ENCODE results near the gene NEK4. TPM values are rescaled to one million over a fixed set of nuclear protein-coding genes. Genes with fewer than 3 reads are reported as not detected.

NEK4 gene
- total RNA-seq (2021) (22.0 and 24.9 TPM in 2 replicates), Bru-seq, nascent RNA (percentile 67 among the genes with signal in this experiment), BruChase-seq, experiment 1, labeled RNA remaining after a 2-hour chase (percentile 70 among the genes with signal in this experiment), BruChase-seq, experiment 2, labeled RNA remaining after a 6-hour chase (percentile 75 among the genes with signal in this experiment)
- long read RNA-seq, full-length matches to known transcripts = 7 of 30 reads
- long read RNA-seq, partial matches to known transcripts = 8 of 30 reads
- long read RNA-seq, other reads (novel, unspliced or antisense) = 15 of 30 reads

GRCh38 chr3:52770496-52771333, at the start of gene NEK4:
TSS of gene NEK4 (minus strand) at chr3:52770940. CDS start at chr3:52770746, 194 bp downstream.
- H3K27me3 ChIP-seq (replicated peaks; ENCODE audit: insufficient read depth, low read depth, low read length, poor library complexity) = no peaks in the 10 kb centered on the region
- intact Hi-C loops (cut with micrococcal nuclease; ENCODE audit: unreplicated experiment) = no loop called here
- H3K36me3 ChIP-seq (ENCODE audit: insufficient read depth, low read length, poor library complexity, severe bottlenecking) = no peaks in the 10 kb centered on the region
- no peaks in the 10 kb centered on the region for H3K4me1 ChIP-seq (ENCODE audit: insufficient read depth, low read length, poor library complexity, severe bottlenecking)
- peak within 1 kb of the TSS; percentile 70 for H3K4me3 ChIP-seq (ENCODE audit: low read depth, low read length, poor library complexity, severe bottlenecking)
- H3K9me3 ChIP-seq (ENCODE audit: low read depth, low read length, poor library complexity, severe bottlenecking) = no peaks in the 10 kb centered on the region
- POLR2A ChIA-PET (ENCODE audit: low non-redundant PET) = no interaction called here
- CTCF ChIA-PET = no interaction called here
- peak within 1 kb of the TSS; percentile 71 for H3K27ac ChIP-seq (ENCODE audit: low read depth, low read length, poor library complexity, severe bottlenecking)
- TF ChIP-seq EZH2 (IDR thresholded peaks at IDR 0.05; ENCODE audit: borderline replicate concordance, low read depth, low read length, poor library complexity, severe bottlenecking) = no peak
- TF ChIP-seq, protein P1, sequence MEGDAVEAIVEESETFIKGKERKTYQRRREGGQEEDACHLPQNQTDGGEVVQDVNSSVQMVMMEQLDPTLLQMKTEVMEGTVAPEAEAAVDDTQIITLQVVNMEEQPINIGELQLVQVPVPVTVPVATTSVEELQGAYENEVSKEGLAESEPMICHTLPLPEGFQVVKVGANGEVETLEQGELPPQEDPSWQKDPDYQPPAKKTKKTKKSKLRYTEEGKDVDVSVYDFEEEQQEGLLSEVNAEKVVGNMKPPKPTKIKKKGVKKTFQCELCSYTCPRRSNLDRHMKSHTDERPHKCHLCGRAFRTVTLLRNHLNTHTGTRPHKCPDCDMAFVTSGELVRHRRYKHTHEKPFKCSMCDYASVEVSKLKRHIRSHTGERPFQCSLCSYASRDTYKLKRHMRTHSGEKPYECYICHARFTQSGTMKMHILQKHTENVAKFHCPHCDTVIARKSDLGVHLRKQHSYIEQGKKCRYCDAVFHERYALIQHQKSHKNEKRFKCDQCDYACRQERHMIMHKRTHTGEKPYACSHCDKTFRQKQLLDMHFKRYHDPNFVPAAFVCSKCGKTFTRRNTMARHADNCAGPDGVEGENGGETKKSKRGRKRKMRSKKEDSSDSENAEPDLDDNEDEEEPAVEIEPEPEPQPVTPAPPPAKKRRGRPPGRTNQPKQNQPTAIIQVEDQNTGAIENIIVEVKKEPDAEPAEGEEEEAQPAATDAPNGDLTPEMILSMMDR (conservative IDR thresholded peaks at IDR 0.05; ENCODE audit: low read depth, low read length) = no peak
- peak; percentile 86 for DNase-seq (ENCODE audit: low spot score)
- BruUV-seq (replicated peaks) = no TSS peak

GRCh38 chr3:52819936-52820335, 49.2 kb upstream of the NEK4 start:
- Histone ChIP-seq H3K4me1 (ENCODE audit: insufficient read depth, low read length, poor library complexity, severe bottlenecking) (no peaks in the 10 kb centered on the region), H3K27ac (ENCODE audit: low read depth, low read length, poor library complexity, severe bottlenecking) (no peak overlapping the region), H3K36me3 (ENCODE audit: insufficient read depth, low read length, poor library complexity, severe bottlenecking) (no peaks in the 10 kb centered on the region), H3K4me3 (ENCODE audit: low read depth, low read length, poor library complexity, severe bottlenecking) (no peak overlapping the region), H3K27me3 (replicated peaks; ENCODE audit: insufficient read depth, low read depth, low read length, poor library complexity) (no peaks in the 10 kb centered on the region), H3K9me3 (ENCODE audit: low read depth, low read length, poor library complexity, severe bottlenecking) (no peaks in the 10 kb centered on the region)
- BruUV-seq (replicated peaks) = no TSS peak
- CTCF ChIA-PET = no interaction called here
- intact Hi-C loops (cut with micrococcal nuclease; ENCODE audit: unreplicated experiment) = no loop called here
- POLR2A ChIA-PET (ENCODE audit: low non-redundant PET) = no interaction called here
- TF ChIP-seq EZH2 (IDR thresholded peaks at IDR 0.05; ENCODE audit: borderline replicate concordance, low read depth, low read length, poor library complexity, severe bottlenecking) = no peak
- TF ChIP-seq, protein P1 (conservative IDR thresholded peaks at IDR 0.05; ENCODE audit: low read depth, low read length) = no peak
- DNase-seq (ENCODE audit: low spot score) = no peak

GRCh38 chr3:52817860-52818259, 47.1 kb upstream of the NEK4 start:
- no peaks in the 10 kb centered on the region for H3K36me3 ChIP-seq (ENCODE audit: insufficient read depth, low read length, poor library complexity, severe bottlenecking)
- H3K27ac ChIP-seq (ENCODE audit: low read depth, low read length, poor library complexity, severe bottlenecking) = no peak overlapping the region
- DNase-seq (ENCODE audit: low spot score) = no peak
- TF ChIP-seq, protein P1 (conservative IDR thresholded peaks at IDR 0.05; ENCODE audit: low read depth, low read length) = no peak
- no peak for TF ChIP-seq EZH2 (IDR thresholded peaks at IDR 0.05; ENCODE audit: borderline replicate concordance, low read depth, low read length, poor library complexity, severe bottlenecking)
- H3K27me3 ChIP-seq (replicated peaks; ENCODE audit: insufficient read depth, low read depth, low read length, poor library complexity) = no peaks in the 10 kb centered on the region
- intact Hi-C loops (cut with micrococcal nuclease; ENCODE audit: unreplicated experiment) = no loop called here
- ChIA-PET POLR2A (ENCODE audit: low non-redundant PET) (no interaction called here), CTCF (no interaction called here)
- no TSS peak for BruUV-seq (replicated peaks)
- H3K9me3 ChIP-seq (ENCODE audit: low read depth, low read length, poor library complexity, severe bottlenecking) = no peaks in the 10 kb centered on the region
- H3K4me1 ChIP-seq (ENCODE audit: insufficient read depth, low read length, poor library complexity, severe bottlenecking) = no peaks in the 10 kb centered on the region
- H3K4me3 ChIP-seq (ENCODE audit: low read depth, low read length, poor library complexity, severe bottlenecking) = no peak overlapping the region
